ENCODE results near the gene VTI1A.
"Not testable (repeated sequence)": the region's sequence is repeated elsewhere in the genome, so short reads cannot be mapped to it uniquely, and the experiment has no call there.

VTI1A gene

GRCh38 chr10:112487964-112488363 is 40.9 kb downstream of the VTI1A start:
- no peaks in the 10 kb centered on the region for H3K27me3 ChIP-seq (replicated peaks; ENCODE audit: control insufficient read depth, insufficient read depth, low read length)
- no peak overlapping the region for H3K4me3 ChIP-seq (ENCODE audit: low read length)
- H3K9me3 ChIP-seq (ENCODE audit: control insufficient read depth, low read length): no peaks in the 10 kb centered on the region
- peaks cover 5% of the 10 kb centered on the region for H3K36me3 ChIP-seq (ENCODE audit: control insufficient read depth, insufficient read depth, low read length, severe bottlenecking)
- H3K4me1 ChIP-seq (ENCODE audit: control insufficient read depth, insufficient read depth, low read length): peaks cover 13% of the 10 kb centered on the region
- H3K9ac ChIP-seq (ENCODE audit: low read length): no peak overlapping the region
- DNase-seq (ENCODE audit: low read depth): no peak

GRCh38 chr10:112490545-112490944 is 43.5 kb downstream of the VTI1A start:
- no peaks in the 10 kb centered on the region for H3K27me3 ChIP-seq (replicated peaks; ENCODE audit: control insufficient read depth, insufficient read depth, low read length)
- H3K9ac ChIP-seq (ENCODE audit: low read length): no peak overlapping the region
- DNase-seq (ENCODE audit: low read depth): peak; percentile 29
- H3K4me3 ChIP-seq (ENCODE audit: low read length): no peak overlapping the region
- H3K9me3 ChIP-seq (ENCODE audit: control insufficient read depth, low read length): no peaks in the 10 kb centered on the region
- H3K36me3 ChIP-seq (ENCODE audit: control insufficient read depth, insufficient read depth, low read length, severe bottlenecking): peaks cover 5% of the 10 kb centered on the region
- H3K4me1 ChIP-seq (ENCODE audit: control insufficient read depth, insufficient read depth, low read length): peaks cover 13% of the 10 kb centered on the region

GRCh38 chr10:112491144-112491543 is 44.1 kb downstream of the VTI1A start:
- Histone ChIP-seq H3K36me3 (ENCODE audit: control insufficient read depth, insufficient read depth, low read length, severe bottlenecking) (peaks cover under 1% of the 10 kb centered on the region), H3K9ac (ENCODE audit: low read length) (no peak overlapping the region), H3K4me1 (ENCODE audit: control insufficient read depth, insufficient read depth, low read length) (peaks cover 13% of the 10 kb centered on the region), H3K4me3 (ENCODE audit: low read length) (no peak overlapping the region), H3K9me3 (ENCODE audit: control insufficient read depth, low read length) (no peaks in the 10 kb centered on the region), H3K27me3 (replicated peaks; ENCODE audit: control insufficient read depth, insufficient read depth, low read length) (no peaks in the 10 kb centered on the region)
- peak; percentile 31 for DNase-seq (ENCODE audit: low read depth)

- Histone ChIP-seq H3K36me3 (ENCODE audit: control insufficient read depth, insufficient read depth, low read length, severe bottlenecking) (no peaks in the 10 kb centered on the region), H3K27me3 (replicated peaks; ENCODE audit: control insufficient read depth, insufficient read depth, low read length) (no peaks in the 10 kb centered on the region), H3K9me3 (ENCODE audit: control insufficient read depth, low read length) (no peaks in the 10 kb centered on the region), H3K4me1 (ENCODE audit: control insufficient read depth, insufficient read depth, low read length) (peaks cover 13% of the 10 kb centered on the region), H3K4me3 (ENCODE audit: low read length) (no peak overlapping the region), H3K9ac (ENCODE audit: low read length) (no peak overlapping the region)
- DNase-seq (ENCODE audit: low read depth): no peak
These were observed 45.7 kb downstream of the VTI1A start for GRCh38 chr10:112492736-112493135.

- Histone ChIP-seq H3K4me1 (ENCODE audit: control insufficient read depth, insufficient read depth, low read length) (no peaks in the 10 kb centered on the region), H3K36me3 (ENCODE audit: control insufficient read depth, insufficient read depth, low read length, severe bottlenecking) (no peaks in the 10 kb centered on the region), H3K4me3 (ENCODE audit: low read length) (no peak overlapping the region), H3K9ac (ENCODE audit: low read length) (no peak overlapping the region), H3K9me3 (ENCODE audit: control insufficient read depth, low read length) (no peaks in the 10 kb centered on the region), H3K27me3 (replicated peaks; ENCODE audit: control insufficient read depth, insufficient read depth, low read length) (no peaks in the 10 kb centered on the region)
- DNase-seq (ENCODE audit: low read depth): no peak
These were observed 50.4 kb downstream of the VTI1A start for GRCh38 chr10:112497347-112497950.

- H3K36me3 ChIP-seq (ENCODE audit: control insufficient read depth, insufficient read depth, low read length, severe bottlenecking): no peaks in the 10 kb centered on the region
- H3K4me1 ChIP-seq (ENCODE audit: control insufficient read depth, insufficient read depth, low read length): no peaks in the 10 kb centered on the region
- no peaks in the 10 kb centered on the region for H3K27me3 ChIP-seq (replicated peaks; ENCODE audit: control insufficient read depth, insufficient read depth, low read length)
- no peak overlapping the region for H3K4me3 ChIP-seq (ENCODE audit: low read length)
- no peak for DNase-seq (ENCODE audit: low read depth)
- no peaks in the 10 kb centered on the region for H3K9me3 ChIP-seq (ENCODE audit: control insufficient read depth, low read length)
- H3K9ac ChIP-seq (ENCODE audit: low read length): no peak overlapping the region
These were observed 51.8 kb downstream of the VTI1A start for GRCh38 chr10:112498806-112499205.

- not testable (repeated sequence) for H3K27me3 ChIP-seq (replicated peaks; ENCODE audit: control insufficient read depth, insufficient read depth, low read length); H3K36me3 ChIP-seq (ENCODE audit: control insufficient read depth, insufficient read depth, low read length, severe bottlenecking); H3K4me3 ChIP-seq (ENCODE audit: low read length); H3K9me3 ChIP-seq (ENCODE audit: control insufficient read depth, low read length); DNase-seq (ENCODE audit: low read depth); H3K4me1 ChIP-seq (ENCODE audit: control insufficient read depth, insufficient read depth, low read length); H3K9ac ChIP-seq (ENCODE audit: low read length)
These were observed 53.0 kb downstream of the VTI1A start for GRCh38 chr10:112499985-112500384.

GRCh38 chr10:112502536-112502935 is 55.5 kb downstream of the VTI1A start:
- no peaks in the 10 kb centered on the region for H3K36me3 ChIP-seq (ENCODE audit: control insufficient read depth, insufficient read depth, low read length, severe bottlenecking)
- H3K9ac ChIP-seq (ENCODE audit: low read length): no peak overlapping the region
- DNase-seq (ENCODE audit: low read depth): no peak
- no peaks in the 10 kb centered on the region for H3K9me3 ChIP-seq (ENCODE audit: control insufficient read depth, low read length)
- no peak overlapping the region for H3K4me3 ChIP-seq (ENCODE audit: low read length)
- no peaks in the 10 kb centered on the region for H3K27me3 ChIP-seq (replicated peaks; ENCODE audit: control insufficient read depth, insufficient read depth, low read length)
- H3K4me1 ChIP-seq (ENCODE audit: control insufficient read depth, insufficient read depth, low read length): no peaks in the 10 kb centered on the region

GRCh38 chr10:112503643-112504042 is 56.6 kb downstream of the VTI1A start:
- no peak overlapping the region for H3K4me3 ChIP-seq (ENCODE audit: low read length)
- H3K27me3 ChIP-seq (replicated peaks; ENCODE audit: control insufficient read depth, insufficient read depth, low read length): no peaks in the 10 kb centered on the region
- H3K36me3 ChIP-seq (ENCODE audit: control insufficient read depth, insufficient read depth, low read length, severe bottlenecking): no peaks in the 10 kb centered on the region
- no peak for DNase-seq (ENCODE audit: low read depth)
- no peaks in the 10 kb centered on the region for H3K9me3 ChIP-seq (ENCODE audit: control insufficient read depth, low read length)
- H3K9ac ChIP-seq (ENCODE audit: low read length): no peak overlapping the region
- no peaks in the 10 kb centered on the region for H3K4me1 ChIP-seq (ENCODE audit: control insufficient read depth, insufficient read depth, low read length)

- no peak for DNase-seq (ENCODE audit: low read depth)
- H3K4me1 ChIP-seq (ENCODE audit: control insufficient read depth, insufficient read depth, low read length): no peaks in the 10 kb centered on the region
- no peaks in the 10 kb centered on the region for H3K9me3 ChIP-seq (ENCODE audit: control insufficient read depth, low read length)
These were observed 60.0 kb downstream of the VTI1A start for GRCh38 chr10:112507046-112507445.

GRCh38 chr10:112507988-112508387 is 61.0 kb downstream of the VTI1A start:
- DNase-seq (ENCODE audit: low read depth): no peak
- H3K4me1 ChIP-seq (ENCODE audit: control insufficient read depth, insufficient read depth, low read length): no peaks in the 10 kb centered on the region
- no peaks in the 10 kb centered on the region for H3K9me3 ChIP-seq (ENCODE audit: control insufficient read depth, low read length)
- H3K4me3 ChIP-seq (ENCODE audit: low read length): no peak overlapping the region
- no peaks in the 10 kb centered on the region for H3K27me3 ChIP-seq (replicated peaks; ENCODE audit: control insufficient read depth, insufficient read depth, low read length)
- no peaks in the 10 kb centered on the region for H3K36me3 ChIP-seq (ENCODE audit: control insufficient read depth, insufficient read depth, low read length, severe bottlenecking)
- H3K9ac ChIP-seq (ENCODE audit: low read length): no peak overlapping the region

More at GRCh38 chr10:112507046-112507445, 60.0 kb downstream of the VTI1A start:
- Histone ChIP-seq H3K27me3 (replicated peaks; ENCODE audit: control insufficient read depth, insufficient read depth, low read length) (no peaks in the 10 kb centered on the region), H3K4me3 (ENCODE audit: low read length) (no peak overlapping the region), H3K9ac (ENCODE audit: low read length) (no peak overlapping the region), H3K36me3 (ENCODE audit: control insufficient read depth, insufficient read depth, low read length, severe bottlenecking) (no peaks in the 10 kb centered on the region)

Data from adipocyte (in vitro differentiated cells).